KMS-11 (cell line): ENCODE data around the gene RNF103.

ENCODE experiments used
- H2AFZ ChIP-seq: fragments of 200-600 bp; sonication (generic); 2 replicates; pipeline ENCODE4 v1.6.1; 2016; ENCODE audit warnings: antibody characterized with exemption, mixed run types, low read depth
- H3K27ac ChIP-seq: fragments of 200-600 bp; sonication (generic); 2 replicates; pipeline ENCODE4 v1.6.1; 2016; ENCODE audit warnings: mild to moderate bottlenecking, mixed run types
- H3K27me3 ChIP-seq: fragments of 200-600 bp; sonication (generic); 2 replicates; pipeline ENCODE4 v1.6.1; 2017; ENCODE audit warnings: mild to moderate bottlenecking, low read depth, mixed run types, moderate library complexity; ENCODE audit not compliant: insufficient read depth
- H3K36me3 ChIP-seq: fragments of 200-600 bp; sonication (generic); 2 replicates; pipeline ENCODE4 v1.6.1; 2017; ENCODE audit warnings: mild to moderate bottlenecking, mixed run types; ENCODE audit not compliant: insufficient read depth
- H3K4me1 ChIP-seq: fragments of 200-600 bp; sonication (generic); 2 replicates; pipeline ENCODE4 v1.6.1; 2016; ENCODE audit warnings: mild to moderate bottlenecking, low read depth, mixed run types; ENCODE audit not compliant: poor library complexity, severe bottlenecking
- H3K4me2 ChIP-seq: fragments of 200-600 bp; sonication (generic); 2 replicates; pipeline ENCODE4 v1.7.0; 2016; ENCODE audit warnings: mild to moderate bottlenecking, mixed run types
- H3K4me3 ChIP-seq: fragments of 200-600 bp; sonication (generic); IDR thresholded peaks from 2 replicates; pipeline ENCODE4 v1.6.1; 2017; ENCODE audit warnings: low read depth, low read length, mixed read lengths; ENCODE audit not compliant: insufficient read depth
- H3K79me2 ChIP-seq: fragments of 200-600 bp; sonication (generic); 2 replicates; pipeline ENCODE4 v1.6.1; 2016; ENCODE audit warnings: low read depth, mixed run types; ENCODE audit not compliant: insufficient read depth
- H3K9ac ChIP-seq: fragments of 200-600 bp; sonication (generic); 2 replicates; pipeline ENCODE4 v1.6.1; 2016; ENCODE audit warnings: mild to moderate bottlenecking, mixed run types
- H4K20me1 ChIP-seq: fragments of 200-600 bp; sonication (generic); 2 replicates; pipeline ENCODE4 v1.6.1; 2016; ENCODE audit warnings: mild to moderate bottlenecking, mixed run types; ENCODE audit not compliant: insufficient read depth
- CTCF ChIP-seq: fragments of 200-600 bp; sonication (generic); conservative IDR thresholded peaks from 2 replicates; pipeline ENCODE4 v1.6.1; 2017; ENCODE audit warnings: low read depth, mild to moderate bottlenecking, antibody characterized with exemption, low read length, moderate library complexity, mixed read lengths

The RNF103 gene

GRCh38 chr2:86646865-86647264 lies 23.2 kb upstream of the RNF103 start:
- Histone ChIP-seq H3K27me3 (no peaks in the 10 kb centered on the region), H3K4me2 (no peak overlapping the region), H3K4me1 (no peaks in the 10 kb centered on the region), H3K36me3 (no peaks in the 10 kb centered on the region), H3K27ac (no peak overlapping the region), H4K20me1 (no peaks in the 10 kb centered on the region), H3K9ac (no peak overlapping the region), H3K79me2 (no peaks in the 10 kb centered on the region), H3K4me3 (no peak overlapping the region), H2AFZ (no peak overlapping the region)
- no peak for TF ChIP-seq CTCF

GRCh38 chr2:86646329-86646728 lies 22.7 kb upstream of the RNF103 start:
- no peak for TF ChIP-seq CTCF
- Histone ChIP-seq H2AFZ (no peak overlapping the region), H4K20me1 (no peaks in the 10 kb centered on the region), H3K79me2 (no peaks in the 10 kb centered on the region), H3K4me3 (no peak overlapping the region), H3K9ac (no peak overlapping the region), H3K4me1 (no peaks in the 10 kb centered on the region), H3K27ac (no peak overlapping the region), H3K36me3 (no peaks in the 10 kb centered on the region), H3K4me2 (no peak overlapping the region), H3K27me3 (no peaks in the 10 kb centered on the region)

GRCh38 chr2:86645752-86646151 lies 22.1 kb upstream of the RNF103 start:
- Histone ChIP-seq H3K79me2 (no peaks in the 10 kb centered on the region), H3K4me1 (no peaks in the 10 kb centered on the region), H3K9ac (no peak overlapping the region), H3K27me3 (no peaks in the 10 kb centered on the region), H3K27ac (no peak overlapping the region), H3K4me3 (no peak overlapping the region), H3K36me3 (no peaks in the 10 kb centered on the region), H3K4me2 (no peak overlapping the region), H4K20me1 (no peaks in the 10 kb centered on the region), H2AFZ (no peak overlapping the region)
- no peak for TF ChIP-seq CTCF

GRCh38 chr2:86638712-86639111 lies 15.0 kb upstream of the RNF103 start:
- Histone ChIP-seq H3K9ac (no peak overlapping the region), H3K27ac (no peak overlapping the region), H3K4me2 (no peak overlapping the region), H4K20me1 (no peaks in the 10 kb centered on the region), H3K79me2 (no peaks in the 10 kb centered on the region), H3K27me3 (no peaks in the 10 kb centered on the region), H3K4me3 (no peak overlapping the region), H3K36me3 (no peaks in the 10 kb centered on the region), H2AFZ (no peak overlapping the region), H3K4me1 (no peaks in the 10 kb centered on the region)
- no peak for TF ChIP-seq CTCF

GRCh38 chr2:86636842-86637241 lies 13.2 kb upstream of the RNF103 start:
- H3K9ac ChIP-seq: no peak overlapping the region
- H3K27ac ChIP-seq: no peak overlapping the region
- no peaks in the 10 kb centered on the region for H3K27me3 ChIP-seq
- H3K4me1 ChIP-seq: no peaks in the 10 kb centered on the region
- no peak overlapping the region for H2AFZ ChIP-seq
- TF ChIP-seq CTCF: no peak
- H3K4me2 ChIP-seq: no peak overlapping the region
- no peaks in the 10 kb centered on the region for H3K79me2 ChIP-seq
- no peaks in the 10 kb centered on the region for H4K20me1 ChIP-seq
- H3K4me3 ChIP-seq: no peak overlapping the region
- H3K36me3 ChIP-seq: no peaks in the 10 kb centered on the region
